Measurements from ENCODE around the gene DIPK1C. TPM values are rescaled to one million over a fixed set of nuclear protein-coding genes. Genes with fewer than 3 reads are reported as not detected.

The DIPK1C gene
- total and polyA plus RNA-seq, 10 of the 15 experiments (the other 5 are each of a cell fraction or from before 2014, with no cell fraction given), result not detected

GRCh38 chr18:74472312-74472711, 15.2 kb upstream of the DIPK1C start:
- CTCF ChIA-PET, result no interaction called here
- POLR2A ChIA-PET, result no interaction called here
- no peak for TF ChIP-seq CBX5 (IDR thresholded peaks at IDR 0.05; ENCODE audit: low read depth)
- TF ChIP-seq CHD4 (IDR thresholded peaks at IDR 0.05), result no peak
- no peak for TF ChIP-seq BCL11A (IDR thresholded peaks at IDR 0.05; ENCODE audit: low read depth, low read length)
- no peak for TF ChIP-seq CUX1 (IDR thresholded peaks at IDR 0.05; ENCODE audit: insufficient replicate concordance, low read depth, low read length)
- no peak for TF ChIP-seq TCF7 (IDR thresholded peaks at IDR 0.05; ENCODE audit: borderline replicate concordance)
- no peak for TF ChIP-seq MAX (IDR thresholded peaks at IDR 0.05; ENCODE audit: low read depth, low read length)
- 4% methylated on average over 2 of the region's 2 CpGs for WGBS (ENCODE audit: insufficient coverage, insufficient replicate concordance, low lambda C conversion rate, missing lambda C conversion rate)
- H3K4me3 ChIP-seq, result no peak overlapping the region
- H3K27me3 ChIP-seq (replicated peaks in 1 of 2; ENCODE audit: control insufficient read depth in 2 of 2, insufficient read depth in 2 of 2, low read length in 1 of 2), result peaks cover 0 to 4% of the 10 kb centered on the region in 2 experiments; a peak in 2 of 4 replicates
- SMC1A ChIA-PET (ENCODE audit: uncharacterized antibody, unreplicated experiment), result no interaction called here
- BruUV-seq (replicated peaks), result no TSS peak
- in situ Hi-C loops (cut with MboI) (no loop called here), intact Hi-C loops (cut with micrococcal nuclease; ENCODE audit: unreplicated experiment) (no loop called here)
- RAD21 ChIA-PET (ENCODE audit: unreplicated experiment), result no interaction called here
- H3K36me3 ChIP-seq (ENCODE audit: control insufficient read depth in 2 of 2, insufficient read depth in 2 of 2, low read length in 1 of 2), result no peaks in the 10 kb centered on the region
- H2AFZ ChIP-seq (ENCODE audit: control insufficient read depth, low read depth, low read length), result no peak overlapping the region
- no peak overlapping the region for H3K4me2 ChIP-seq (ENCODE audit: control insufficient read depth, insufficient read depth)
- H3K4me1 ChIP-seq (ENCODE audit: control insufficient read depth, insufficient read depth, low read length), result no peaks in the 10 kb centered on the region
- H3K27ac ChIP-seq (ENCODE audit: control insufficient read depth, insufficient read depth), result no peak overlapping the region
- no peaks in the 10 kb centered on the region for H4K20me1 ChIP-seq (ENCODE audit: control insufficient read depth, insufficient read depth)
- H3K9ac ChIP-seq (ENCODE audit: control insufficient read depth, insufficient read depth, low read length), result no peak overlapping the region
- no peaks in the 10 kb centered on the region for H3K9me3 ChIP-seq (replicated peaks; ENCODE audit: control insufficient read depth, insufficient read depth, low read length)
- ATAC-seq (no peak), DNase-seq (ENCODE audit: low read depth, low spot score) (no peak), FAIRE-seq (no peak)
- no peaks in the 10 kb centered on the region for H3K79me2 ChIP-seq (ENCODE audit: control insufficient read depth, insufficient read depth, low read length)
